Measurements from ENCODE around the gene COLEC12. TPM values are rescaled to one million over a fixed set of nuclear protein-coding genes. Genes with fewer than 3 reads are reported as not detected.
"Not testable (repeated sequence)": the region's sequence is repeated elsewhere in the genome, so short reads cannot be mapped to it uniquely, and the experiment has no call there.

COLEC12 gene
- total and polyA plus RNA-seq, 3 donors from 2014 or later = 4.5 to 10.4 (median 8.1) TPM

DNA sequence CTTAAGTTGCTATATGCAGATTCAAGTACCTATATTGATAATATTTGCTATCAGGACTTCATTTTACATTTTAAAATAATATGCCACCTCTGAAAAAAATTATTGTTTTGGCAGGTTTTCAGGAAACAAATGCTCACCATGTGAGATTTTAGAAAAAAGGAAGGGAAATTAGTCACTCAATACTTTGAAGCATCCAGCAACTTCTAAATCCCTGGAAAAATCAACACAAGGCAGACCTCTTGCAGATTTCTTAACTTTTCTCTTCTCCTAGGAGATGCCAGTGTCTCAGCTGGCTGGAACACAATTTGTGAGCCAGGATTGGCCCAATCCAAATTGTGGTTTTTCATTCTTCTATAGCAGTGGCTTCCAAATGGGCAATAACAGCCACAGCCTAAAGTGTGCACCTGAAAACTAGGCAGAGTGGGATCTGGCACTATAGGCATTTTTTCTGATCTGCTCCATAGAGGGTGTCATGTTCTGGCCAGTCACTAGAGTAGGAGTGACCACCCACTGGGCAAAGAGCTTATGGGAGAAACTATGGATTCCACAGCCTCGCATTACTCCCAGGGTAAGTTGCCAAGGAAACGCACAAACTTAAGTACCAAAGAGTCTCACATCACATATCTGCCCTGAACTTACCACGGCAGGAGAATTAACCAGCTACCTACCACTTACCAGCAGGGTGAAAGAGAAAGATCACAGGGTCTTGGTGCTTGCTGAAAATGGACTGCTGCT, 204.6 kb downstream of the COLEC12 start:
- no peaks in the 10 kb centered on the region for H3K36me3 ChIP-seq (ENCODE audit: low read depth, missing control alignments)
- DNase-seq = no peak
- H3K27ac ChIP-seq = no peak overlapping the region
- H3K4me3 ChIP-seq = no peak overlapping the region
- no peaks in the 10 kb centered on the region for H3K9me3 ChIP-seq
- TF ChIP-seq, protein P1, sequence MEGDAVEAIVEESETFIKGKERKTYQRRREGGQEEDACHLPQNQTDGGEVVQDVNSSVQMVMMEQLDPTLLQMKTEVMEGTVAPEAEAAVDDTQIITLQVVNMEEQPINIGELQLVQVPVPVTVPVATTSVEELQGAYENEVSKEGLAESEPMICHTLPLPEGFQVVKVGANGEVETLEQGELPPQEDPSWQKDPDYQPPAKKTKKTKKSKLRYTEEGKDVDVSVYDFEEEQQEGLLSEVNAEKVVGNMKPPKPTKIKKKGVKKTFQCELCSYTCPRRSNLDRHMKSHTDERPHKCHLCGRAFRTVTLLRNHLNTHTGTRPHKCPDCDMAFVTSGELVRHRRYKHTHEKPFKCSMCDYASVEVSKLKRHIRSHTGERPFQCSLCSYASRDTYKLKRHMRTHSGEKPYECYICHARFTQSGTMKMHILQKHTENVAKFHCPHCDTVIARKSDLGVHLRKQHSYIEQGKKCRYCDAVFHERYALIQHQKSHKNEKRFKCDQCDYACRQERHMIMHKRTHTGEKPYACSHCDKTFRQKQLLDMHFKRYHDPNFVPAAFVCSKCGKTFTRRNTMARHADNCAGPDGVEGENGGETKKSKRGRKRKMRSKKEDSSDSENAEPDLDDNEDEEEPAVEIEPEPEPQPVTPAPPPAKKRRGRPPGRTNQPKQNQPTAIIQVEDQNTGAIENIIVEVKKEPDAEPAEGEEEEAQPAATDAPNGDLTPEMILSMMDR (IDR thresholded peaks at IDR 0.05) = no peak
- no peak for TF ChIP-seq POLR2A (IDR thresholded peaks at IDR 0.05)
- 59 to 67% methylated on average over 3 of the region's 3 CpGs for WGBS, 2 donors
- intact Hi-C loops (cut with DNase I; ENCODE audit: low total_unique reads) = no loop called here
- H3K27me3 ChIP-seq = no peaks in the 10 kb centered on the region
- H3K4me1 ChIP-seq = no peaks in the 10 kb centered on the region

DNA sequence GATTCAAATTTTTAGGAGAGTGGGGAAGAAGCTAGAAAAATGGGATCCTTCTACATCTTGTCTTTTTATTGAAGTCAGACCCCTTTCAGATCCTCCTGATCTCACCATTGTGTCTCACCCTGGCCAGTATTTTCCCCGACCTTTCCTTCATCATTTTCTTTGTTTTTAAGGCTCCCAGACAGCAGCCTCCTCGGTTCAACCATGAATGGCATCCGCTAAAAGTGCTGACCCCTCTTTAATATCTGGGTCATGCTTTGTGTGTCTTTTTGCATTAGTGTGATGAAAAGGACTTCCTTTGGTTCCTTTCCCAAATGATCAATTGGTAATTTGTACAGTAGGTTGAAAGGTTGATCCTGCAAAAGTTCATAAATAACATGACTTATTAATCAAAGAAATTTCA, 205.9 kb downstream of the COLEC12 start:
- Histone ChIP-seq H3K4me1 (no peaks in the 10 kb centered on the region), H3K9me3 (no peaks in the 10 kb centered on the region), H3K4me3 (no peak overlapping the region), H3K27me3 (no peaks in the 10 kb centered on the region), H3K27ac (no peak overlapping the region), H3K36me3 (ENCODE audit: low read depth, missing control alignments) (no peaks in the 10 kb centered on the region)
- intact Hi-C loops (cut with DNase I; ENCODE audit: low total_unique reads) = no loop called here
- no peak for TF ChIP-seq POLR2A (IDR thresholded peaks at IDR 0.05)
- TF ChIP-seq, protein P1 (IDR thresholded peaks at IDR 0.05) = no peak
- DNase-seq = no peak
- WGBS, 2 donors = 84 to 96% methylated on average over 3 of the region's 3 CpGs

DNA sequence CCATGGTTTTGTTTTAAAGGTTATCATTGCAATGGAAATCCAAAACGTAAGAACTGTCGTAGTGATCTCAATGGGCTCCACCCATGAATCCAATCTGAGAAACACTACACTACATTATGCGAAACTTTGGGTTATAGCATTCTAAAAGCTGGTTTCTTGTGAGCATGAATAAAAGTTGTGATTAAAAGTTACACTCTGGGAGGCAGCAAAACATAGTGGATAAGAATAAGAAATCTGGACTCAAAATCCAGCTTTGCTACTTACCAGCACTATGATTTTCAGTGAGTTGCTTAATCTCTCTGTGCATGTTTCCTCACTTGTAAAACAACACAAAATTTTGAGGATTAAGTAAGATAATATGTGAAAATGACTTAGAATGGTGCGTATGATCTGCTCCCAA, 207.0 kb downstream of the COLEC12 start:
- Histone ChIP-seq H3K9me3 (no peaks in the 10 kb centered on the region), H3K4me3 (no peak overlapping the region), H3K4me1 (no peaks in the 10 kb centered on the region), H3K27ac (no peak overlapping the region), H3K36me3 (ENCODE audit: low read depth, missing control alignments) (no peaks in the 10 kb centered on the region), H3K27me3 (no peaks in the 10 kb centered on the region)
- no peak for DNase-seq
- intact Hi-C loops (cut with DNase I; ENCODE audit: low total_unique reads) = no loop called here
- TF ChIP-seq, protein P1 (IDR thresholded peaks at IDR 0.05) = no peak
- no peak for TF ChIP-seq POLR2A (IDR thresholded peaks at IDR 0.05)
- 83 to 88% methylated on average over 4 of the region's 4 CpGs for WGBS, 2 donors

DNA sequence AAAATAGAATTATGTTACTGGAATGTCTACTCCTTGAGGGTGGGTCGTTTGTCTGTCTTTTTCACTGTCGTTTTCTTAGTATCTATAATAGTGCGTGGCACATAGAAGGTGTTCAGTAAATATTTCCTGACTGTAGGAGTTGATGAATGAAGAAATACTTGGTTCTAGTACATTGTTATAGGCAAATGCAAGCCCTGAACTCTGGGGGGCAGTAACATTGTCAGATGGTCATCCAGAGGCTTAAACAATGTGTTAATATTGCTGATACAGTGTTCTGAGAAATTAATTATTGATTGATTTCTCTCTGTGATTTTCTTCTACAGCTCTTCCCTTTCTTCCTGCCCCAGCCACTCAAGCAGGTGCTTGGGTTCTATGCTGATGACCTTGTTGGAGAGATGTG, 208.2 kb downstream of the COLEC12 start:
- Histone ChIP-seq H3K36me3 (ENCODE audit: low read depth, missing control alignments) (no peaks in the 10 kb centered on the region), H3K4me3 (no peak overlapping the region), H3K9me3 (no peaks in the 10 kb centered on the region), H3K4me1 (no peaks in the 10 kb centered on the region), H3K27ac (no peak overlapping the region), H3K27me3 (no peaks in the 10 kb centered on the region)
- intact Hi-C loops (cut with DNase I; ENCODE audit: low total_unique reads) = no loop called here
- TF ChIP-seq POLR2A (IDR thresholded peaks at IDR 0.05) = no peak
- TF ChIP-seq, protein P1 (IDR thresholded peaks at IDR 0.05) = no peak
- no peak for DNase-seq
- WGBS, 2 donors = 66 to 67% methylated on average over 3 of the region's 3 CpGs

DNA sequence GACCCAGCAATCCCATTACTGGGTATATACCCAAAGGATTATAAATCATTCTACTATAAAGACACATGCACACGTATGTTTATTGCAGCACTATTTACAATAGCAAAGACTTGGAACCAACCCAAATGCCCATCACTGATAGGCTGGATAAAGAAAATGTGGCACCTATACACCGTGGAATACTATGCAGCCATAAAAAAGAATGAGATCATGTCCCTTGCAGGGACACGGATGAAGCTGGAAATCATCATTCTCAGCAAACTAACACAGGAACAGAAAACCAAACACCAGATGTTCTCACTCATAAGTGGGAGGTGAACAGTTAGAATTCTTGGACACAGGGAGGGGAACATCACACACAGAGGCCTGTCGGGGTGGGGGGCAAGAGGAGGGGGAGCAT, 210.5 kb downstream of the COLEC12 start:
- not testable (repeated sequence) for H3K9me3 ChIP-seq; H3K4me1 ChIP-seq; H3K36me3 ChIP-seq (ENCODE audit: low read depth, missing control alignments); H3K27me3 ChIP-seq; H3K27ac ChIP-seq; DNase-seq; H3K4me3 ChIP-seq
- intact Hi-C loops (cut with DNase I; ENCODE audit: low total_unique reads) = loop anchor here (10.0 kb wide), 1 partner anchor 325 kb away; no protein-coding TSS in a partner anchor
- 73 to 74% methylated on average over 4 of the region's 4 CpGs for WGBS, 2 donors

All from testis (tissue), 3 donors.